PFSK-1 (cell line): ENCODE measurements around the gene CFAP74.

ENCODE experiments used
- POLR2AphosphoS5 ChIP-seq: IDR thresholded peaks from 2 replicates; pipeline ENCODE4 v1.6.1; 2012; ENCODE audit warnings: low read depth, mild to moderate bottlenecking, control low read depth, low read length, moderate library complexity
- TF ChIP-seq, protein P1 (sequence below), 2 experiments: IDR thresholded peaks; 2 replicates each; pipeline versions ENCODE4 v1.6.1 to v1.8.0; 2011 to 2012; ENCODE audit warnings: low read depth in 2 of 2, low read length in 2 of 2, control low read depth in 1 of 2, inconsistent platforms in 1 of 2, mild to moderate bottlenecking in 1 of 2, moderate library complexity in 1 of 2; ENCODE audit not compliant: insufficient read depth in 1 of 2

DNA sequence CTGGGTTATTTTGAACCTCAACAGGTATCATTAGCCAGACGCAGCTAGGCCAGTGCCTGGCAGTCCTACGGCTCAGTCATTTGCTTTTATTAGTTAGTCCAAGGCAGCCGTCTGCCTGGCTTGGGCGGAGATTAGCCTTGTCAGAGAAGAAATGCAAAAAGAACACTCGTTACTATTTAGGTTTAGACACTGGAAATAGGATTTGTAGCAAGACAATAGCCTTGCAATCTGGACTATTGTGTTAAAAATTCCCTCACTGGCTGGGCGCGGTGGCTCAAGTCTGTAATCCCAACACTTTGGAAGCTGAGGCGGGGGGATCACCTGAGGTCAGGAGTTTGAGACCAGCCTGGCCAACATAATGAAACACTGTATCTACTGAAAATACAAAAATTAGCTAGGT lies 35.7 kb upstream of the CFAP74 start:
- TF ChIP-seq, protein P1, sequence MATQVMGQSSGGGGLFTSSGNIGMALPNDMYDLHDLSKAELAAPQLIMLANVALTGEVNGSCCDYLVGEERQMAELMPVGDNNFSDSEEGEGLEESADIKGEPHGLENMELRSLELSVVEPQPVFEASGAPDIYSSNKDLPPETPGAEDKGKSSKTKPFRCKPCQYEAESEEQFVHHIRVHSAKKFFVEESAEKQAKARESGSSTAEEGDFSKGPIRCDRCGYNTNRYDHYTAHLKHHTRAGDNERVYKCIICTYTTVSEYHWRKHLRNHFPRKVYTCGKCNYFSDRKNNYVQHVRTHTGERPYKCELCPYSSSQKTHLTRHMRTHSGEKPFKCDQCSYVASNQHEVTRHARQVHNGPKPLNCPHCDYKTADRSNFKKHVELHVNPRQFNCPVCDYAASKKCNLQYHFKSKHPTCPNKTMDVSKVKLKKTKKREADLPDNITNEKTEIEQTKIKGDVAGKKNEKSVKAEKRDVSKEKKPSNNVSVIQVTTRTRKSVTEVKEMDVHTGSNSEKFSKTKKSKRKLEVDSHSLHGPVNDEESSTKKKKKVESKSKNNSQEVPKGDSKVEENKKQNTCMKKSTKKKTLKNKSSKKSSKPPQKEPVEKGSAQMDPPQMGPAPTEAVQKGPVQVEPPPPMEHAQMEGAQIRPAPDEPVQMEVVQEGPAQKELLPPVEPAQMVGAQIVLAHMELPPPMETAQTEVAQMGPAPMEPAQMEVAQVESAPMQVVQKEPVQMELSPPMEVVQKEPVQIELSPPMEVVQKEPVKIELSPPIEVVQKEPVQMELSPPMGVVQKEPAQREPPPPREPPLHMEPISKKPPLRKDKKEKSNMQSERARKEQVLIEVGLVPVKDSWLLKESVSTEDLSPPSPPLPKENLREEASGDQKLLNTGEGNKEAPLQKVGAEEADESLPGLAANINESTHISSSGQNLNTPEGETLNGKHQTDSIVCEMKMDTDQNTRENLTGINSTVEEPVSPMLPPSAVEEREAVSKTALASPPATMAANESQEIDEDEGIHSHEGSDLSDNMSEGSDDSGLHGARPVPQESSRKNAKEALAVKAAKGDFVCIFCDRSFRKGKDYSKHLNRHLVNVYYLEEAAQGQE (IDR thresholded peaks at IDR 0.05; ENCODE audit: insufficient read depth in 1 of 2, low read depth in 2 of 2, low read length in 2 of 2) = no peak
- no peak for TF ChIP-seq POLR2AphosphoS5
